ENCODE measurements around the gene MBTPS1.

GRCh38 chr16:84055801-84056634, 60.7 kb downstream of the MBTPS1 start:
- TF ChIP-seq ZNF324 (CRISPR knock-in tag; IDR thresholded peaks at IDR 0.05) (no peak), RNF2 (IDR thresholded peaks at IDR 0.05) (no peak), TRIM28 (IDR thresholded peaks at IDR 0.05) (no peak), BCL6 (CRISPR knock-in tag; IDR thresholded peaks at IDR 0.05) (no peak), HMGXB4 (CRISPR knock-in tag; IDR thresholded peaks at IDR 0.05) (no peak), ETV5 (CRISPR knock-in tag; IDR thresholded peaks at IDR 0.05; ENCODE audit: low read depth) (no peak), ZNF24 (IDR thresholded peaks at IDR 0.05) (no peak), ZNF609 (CRISPR knock-in tag; IDR thresholded peaks at IDR 0.05; ENCODE audit: borderline replicate concordance) (no peak), EZH2 (IDR thresholded peaks at IDR 0.05; ENCODE audit: borderline replicate concordance, low read depth, low read length) (no peak), ARHGAP35 (IDR thresholded peaks at IDR 0.05; ENCODE audit: partially characterized antibody) (no peak), CTCF (IDR thresholded peaks at IDR 0.05 in 2 of 3, conservative IDR thresholded peaks at IDR 0.05 in 1 of 3; ENCODE audit: insufficient read depth in 2 of 3, low read depth in 1 of 3, low read length in 3 of 3) (no peak), POLR2A (conservative IDR thresholded peaks at IDR 0.05) (0 out of 2 replicates have a peak, but pooled peaks have one; percentile 24), ZNF143 (CRISPR knock-in tag; IDR thresholded peaks at IDR 0.05) (no peak)
